T-cell (primary cell): ENCODE results near the gene PPP1R9A. TPM values are rescaled to one million over a fixed set of nuclear protein-coding genes. Genes with fewer than 3 reads are reported as not detected.
"Not testable (repeated sequence)": the region's sequence is repeated elsewhere in the genome, so short reads cannot be mapped to it uniquely, and the experiment has no call there.

Source experiments
- ATAC-seq, 4 experiments: fragments of 200-7000 bp in 3 of 4; fragments of 150-1000 bp in 1 of 4; cut with Tn5 transposase; replicated peaks in 1 of 4; 1 replicate in 3 of 4; 2 replicates in 1 of 4; pipeline ENCODE4 v1.10.0; 2021; ENCODE audit warnings: moderate library complexity in 3 of 4, mild to moderate bottlenecking in 2 of 4, moderate number of reproducible peaks in 1 of 4
- CTCF ChIA-PET, 2 donors: fragments of 300-600 bp; sonication (Branson Sonifier 250); formaldehyde crosslinking; loops; one replicate each; lab custom pipeline; 2022; ENCODE audit warnings: antibody characterized with exemption in 2 of 2; lab: Charles Lee
- POLR2A ChIA-PET, 2 donors: fragments of 300-600 bp; sonication (Branson Sonifier 250); formaldehyde crosslinking; loops; one replicate each; lab custom pipeline; 2022; ENCODE audit warnings: antibody characterized with exemption in 2 of 2; lab: Charles Lee
- DNase-seq, 35 experiments: peaks; one replicate each; pipeline versions ENCODE4 v3.0.0 to v3.0.0-alpha.2; 2013 to 2023
- H3K27ac ChIP-seq: one replicate; pipeline ENCODE4 v1.5.1; 2013; ENCODE audit warnings: low read length
- H3K27me3 ChIP-seq, 2 experiments: replicated peaks in 1 of 2; 1 replicate in 1 of 2; 2 replicates in 1 of 2; pipeline versions ENCODE4 v1.6.1 to v1.7.0; 2013; ENCODE audit warnings: low read length in 1 of 2, mixed read lengths in 1 of 2; ENCODE audit not compliant: control insufficient read depth in 2 of 2, insufficient read depth in 2 of 2; ENCODE audit errors: extremely low read depth in 1 of 2
- H3K36me3 ChIP-seq, 2 donors: 1 replicate in 1 of 2; 2 replicates in 1 of 2; pipeline versions ENCODE4 v1.6.1 to v1.7.0; 2013; ENCODE audit warnings: low read length in 1 of 2; ENCODE audit not compliant: control insufficient read depth in 2 of 2, insufficient read depth in 1 of 2; ENCODE audit errors: extremely low read depth in 1 of 2
- H3K4me1 ChIP-seq, 2 experiments: 1 replicate in 1 of 2; 2 replicates in 1 of 2; pipeline versions ENCODE4 v1.6.1 to v1.7.0; 2013; ENCODE audit warnings: low read length in 2 of 2, mixed read lengths in 1 of 2; ENCODE audit not compliant: insufficient read depth in 2 of 2, control insufficient read depth in 1 of 2; ENCODE audit errors: extremely low read depth in 1 of 2
- H3K4me3 ChIP-seq, 2 donors: 1 replicate in 1 of 2; 2 replicates in 1 of 2; pipeline versions ENCODE4 v1.5.1 to v1.7.0; 2013; ENCODE audit warnings: mild to moderate bottlenecking in 2 of 2, low read length in 1 of 2, moderate library complexity in 1 of 2; ENCODE audit not compliant: control insufficient read depth in 1 of 2; ENCODE audit errors: extremely low read depth in 1 of 2
- H3K9me3 ChIP-seq: 2 replicates; pipeline ENCODE4 v1.7.0; 2013
- H3K27ac Mint-ChIP-seq, 2 donors: one replicate each; pipeline ENCODE4 v1.8.0; 2020 to 2021; ENCODE audit warnings: mild to moderate bottlenecking in 2 of 2, mixed read lengths in 2 of 2
- H3K27me3 Mint-ChIP-seq, 2 donors: one replicate each; pipeline ENCODE4 v1.8.0; 2021 to 2022; ENCODE audit warnings: mixed read lengths in 2 of 2
- H3K36me3 Mint-ChIP-seq: one replicate; pipeline ENCODE4 v1.8.0; 2021; ENCODE audit warnings: mixed read lengths
- H3K4me1 Mint-ChIP-seq, 3 donors: one replicate each; pipeline ENCODE4 v1.8.0; 2020 to 2022; ENCODE audit warnings: mixed read lengths in 3 of 3, mild to moderate bottlenecking in 1 of 3
- H3K4me3 Mint-ChIP-seq, 3 donors: one replicate each; pipeline ENCODE4 v1.8.0; 2020 to 2022; ENCODE audit warnings: mild to moderate bottlenecking in 3 of 3, mixed read lengths in 3 of 3, moderate library complexity in 3 of 3
- H3K9me3 Mint-ChIP-seq, 3 donors: one replicate each; pipeline ENCODE4 v1.8.0; 2020 to 2022; ENCODE audit warnings: mixed read lengths in 3 of 3
- WGBS: methylation state at CpG from one replicate; pipeline ENCODE4 v1.1.5; 2013; ENCODE audit warnings: missing lambda C conversion rate; ENCODE audit not compliant: insufficient coverage; 5-methylcytosine and 5-hydroxymethylcytosine counted together
- total RNA-seq, 35 experiments: library from RNA in 6 of 35; stranded (reverse) in 6 of 35; fragments of 120-200 nt in 1 of 35; gene quantifications; one replicate each; pipeline versions ENCODE4 v1.2.1 to v1.2.4 and lab custom pipeline; 2013 to 2026

The PPP1R9A gene
- total RNA-seq, 5 donors from 2014 or later (not counting 1 experiment from before 2014, with no cell fraction given) = 0.10 to 0.23 (median 0.13) TPM; not detected in 2

DNA sequence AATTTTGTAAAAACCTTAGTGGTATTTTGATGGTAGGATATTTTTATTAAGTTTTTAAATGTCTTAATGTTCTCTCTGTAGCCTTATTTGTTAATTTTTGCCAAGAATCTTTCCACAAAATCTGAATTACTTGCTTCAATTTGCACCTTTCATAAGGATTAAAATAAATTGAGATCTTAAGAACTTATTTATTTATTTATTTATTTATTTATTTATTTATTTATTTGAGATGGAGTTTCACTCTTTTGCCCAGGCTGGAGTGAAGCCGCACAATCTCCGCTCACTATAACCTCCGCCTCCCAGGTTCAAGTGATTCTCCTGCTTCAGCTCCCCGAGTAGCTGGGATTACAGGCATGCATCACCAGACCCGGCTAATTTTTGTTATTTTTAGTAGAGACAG is 98.6 kb downstream of the PPP1R9A start:
- H3K9me3 Mint-ChIP-seq = no peaks in the 10 kb centered on the region
- no peaks in the 10 kb centered on the region for H3K4me1 ChIP-seq
- ChIA-PET CTCF (no interaction called here), POLR2A (no interaction called here)
- WGBS = 100% methylated on average over 1 of the region's 5 CpGs
- no peaks in the 10 kb centered on the region for H3K4me1 Mint-ChIP-seq
- no peaks in the 10 kb centered on the region for H3K36me3 Mint-ChIP-seq
- no peaks in the 10 kb centered on the region for H3K27me3 Mint-ChIP-seq
- H3K27ac ChIP-seq = no peak overlapping the region
- H3K4me3 ChIP-seq = no peak overlapping the region
- no peak overlapping the region for H3K27ac Mint-ChIP-seq
- H3K4me3 Mint-ChIP-seq = no peak overlapping the region
- ATAC-seq (no peak), DNase-seq (no peak)
- no peaks in the 10 kb centered on the region for H3K9me3 ChIP-seq
- no peaks in the 10 kb centered on the region for H3K36me3 ChIP-seq
- H3K27me3 ChIP-seq = no peaks in the 10 kb centered on the region

DNA sequence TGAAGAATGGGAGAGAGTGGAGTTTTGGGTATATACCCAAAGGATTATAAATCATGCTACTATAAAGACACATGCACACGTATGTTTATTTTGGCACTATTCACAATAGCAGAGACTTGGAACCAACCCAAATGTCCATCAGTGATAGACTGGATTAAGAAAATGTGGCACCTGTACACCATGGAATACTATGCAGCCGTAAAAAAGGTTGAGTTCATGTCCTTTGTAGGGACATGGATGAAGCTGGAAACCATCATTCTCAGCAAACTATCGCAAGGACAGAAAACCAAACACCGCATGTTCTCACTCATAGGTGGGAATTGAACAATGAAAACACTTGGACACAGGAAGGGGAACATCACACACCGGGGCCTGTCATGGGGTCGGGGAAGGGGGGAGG is 101.4 kb downstream of the PPP1R9A start:
- H3K4me3 Mint-ChIP-seq, ATAC-seq, H3K27ac Mint-ChIP-seq, H3K4me1 ChIP-seq, POLR2A ChIA-PET, H3K27me3 ChIP-seq, H3K36me3 ChIP-seq, H3K27me3 Mint-ChIP-seq, H3K9me3 ChIP-seq, H3K9me3 Mint-ChIP-seq, DNase-seq, H3K27ac ChIP-seq, H3K36me3 Mint-ChIP-seq, CTCF ChIA-PET, H3K4me3 ChIP-seq, H3K4me1 Mint-ChIP-seq: not testable (repeated sequence)
- WGBS = no CpG with 5 or more reads among the region's 6 CpGs

DNA sequence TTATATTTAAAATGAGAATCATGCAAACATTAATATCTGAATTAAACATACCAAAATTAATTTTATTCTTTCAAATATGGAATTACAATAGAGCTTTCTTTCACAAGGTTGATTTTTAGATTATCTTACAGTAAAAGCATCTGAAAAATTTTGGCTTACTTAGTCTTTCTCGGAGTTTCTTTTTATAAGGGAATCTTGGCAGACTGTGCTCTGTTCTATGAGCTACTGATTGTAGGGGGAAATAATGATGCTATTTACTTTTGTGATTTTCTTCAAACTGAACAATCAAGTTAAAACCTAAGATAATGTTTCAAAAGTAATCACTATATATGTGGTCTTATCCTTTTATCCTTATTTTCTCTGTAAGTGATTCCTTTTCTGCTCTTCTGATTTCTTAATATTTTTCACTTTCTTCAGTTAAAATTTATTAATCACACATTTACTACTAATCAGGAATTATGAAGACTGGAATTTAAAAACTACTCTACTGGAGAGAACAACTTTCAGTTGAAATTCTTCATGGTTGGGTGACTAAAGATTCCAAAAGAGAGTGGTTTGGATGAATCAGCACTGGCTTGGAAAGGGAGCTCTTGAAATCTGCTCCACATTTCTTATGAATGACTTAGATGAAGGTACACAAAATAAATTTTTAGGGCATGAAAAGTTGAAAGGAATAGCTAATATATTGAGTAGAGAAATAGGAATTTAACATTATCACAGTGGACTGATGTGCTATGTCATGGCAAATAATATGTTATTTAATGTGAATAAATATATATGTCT is 103.9 kb downstream of the PPP1R9A start:
- ChIA-PET POLR2A (no interaction called here), CTCF (no interaction called here)
- WGBS = no CpG with 5 or more reads among the region's 1 CpG
- no peaks in the 10 kb centered on the region for H3K9me3 ChIP-seq
- H3K4me3 ChIP-seq = no peak overlapping the region
- no peak overlapping the region for H3K27ac ChIP-seq
- Mint-ChIP-seq H3K9me3 (peaks cover 0 to 4% (median 0%) of the 10 kb centered on the region in 3 donors), H3K27me3 (no peaks in the 10 kb centered on the region), H3K36me3 (no peaks in the 10 kb centered on the region), H3K4me3 (no peak overlapping the region), H3K4me1 (no peaks in the 10 kb centered on the region), H3K27ac (no peak overlapping the region)
- no peaks in the 10 kb centered on the region for H3K27me3 ChIP-seq
- no peaks in the 10 kb centered on the region for H3K4me1 ChIP-seq
- no peak for ATAC-seq
- H3K36me3 ChIP-seq = no peaks in the 10 kb centered on the region
- no peak for DNase-seq

DNA sequence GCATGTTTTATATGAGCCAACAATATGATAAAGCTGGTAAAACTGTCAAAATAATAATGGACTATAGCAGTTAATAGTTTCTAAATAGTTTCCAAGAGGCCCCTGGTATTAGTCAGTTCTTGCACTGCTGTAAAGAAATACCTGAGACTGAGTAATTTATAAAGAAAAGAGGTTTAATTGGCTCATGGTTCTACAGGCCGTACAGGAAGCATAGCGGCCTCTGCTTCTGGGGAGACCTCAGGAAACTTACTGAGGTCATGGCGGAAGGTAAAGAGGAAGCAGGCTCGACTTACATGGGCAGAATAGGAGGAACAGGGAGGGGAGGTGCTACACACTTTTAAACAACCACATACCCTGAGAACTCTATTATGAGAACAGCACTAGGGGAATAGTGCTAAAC is 104.6 kb downstream of the PPP1R9A start:
- Mint-ChIP-seq H3K4me3 (no peak overlapping the region), H3K27ac (no peak overlapping the region), H3K4me1 (no peaks in the 10 kb centered on the region), H3K27me3 (no peaks in the 10 kb centered on the region), H3K36me3 (no peaks in the 10 kb centered on the region), H3K9me3 (peaks cover 0 to 4% (median 0%) of the 10 kb centered on the region in 3 donors)
- ChIA-PET CTCF (no interaction called here), POLR2A (no interaction called here)
- Histone ChIP-seq H3K4me3 (no peak overlapping the region), H3K9me3 (no peaks in the 10 kb centered on the region), H3K4me1 (no peaks in the 10 kb centered on the region), H3K27me3 (no peaks in the 10 kb centered on the region), H3K36me3 (no peaks in the 10 kb centered on the region), H3K27ac (no peak overlapping the region)
- WGBS = 38% methylated on average over 2 of the region's 4 CpGs
- no peak for DNase-seq
- ATAC-seq = no peak

DNA sequence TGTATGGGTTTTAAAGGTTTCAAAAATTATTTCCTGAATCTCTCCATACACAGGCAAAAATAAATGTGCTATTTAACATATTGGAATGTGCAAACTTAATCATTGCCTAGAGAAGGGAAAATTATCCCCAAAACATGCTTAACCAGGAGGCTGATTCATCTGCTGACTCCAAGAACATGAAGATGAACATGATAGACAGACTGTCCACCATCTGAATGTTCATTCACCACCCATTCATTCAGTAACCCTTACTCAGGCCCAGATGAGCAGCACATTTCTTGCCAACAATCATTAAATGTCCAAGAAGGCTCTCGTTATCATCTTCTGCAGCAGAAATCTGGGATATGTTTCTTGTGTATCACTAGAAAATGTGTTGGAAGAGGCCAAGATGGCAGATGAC is 110.6 kb downstream of the PPP1R9A start:
- H3K27ac Mint-ChIP-seq = no peak overlapping the region
- H3K27ac ChIP-seq = no peak overlapping the region
- no peaks in the 10 kb centered on the region for H3K36me3 ChIP-seq
- DNase-seq (no peak), ATAC-seq (no peak)
- H3K9me3 Mint-ChIP-seq = peaks cover 3 to 7% (median 4%) of the 10 kb centered on the region in 3 donors
- H3K4me3 ChIP-seq = no peak overlapping the region
- no peaks in the 10 kb centered on the region for H3K27me3 Mint-ChIP-seq
- no peaks in the 10 kb centered on the region for H3K4me1 ChIP-seq
- WGBS = no CpG with 5 or more reads among the region's 1 CpG
- H3K4me3 Mint-ChIP-seq = no peak overlapping the region
- no peaks in the 10 kb centered on the region for H3K27me3 ChIP-seq
- no peaks in the 10 kb centered on the region for H3K36me3 Mint-ChIP-seq
- POLR2A ChIA-PET = interaction anchor here in 1 of 2 donors (0.6 kb wide), 1 partner anchor 38 kb away, joined by 3 read pairs; no protein-coding TSS in a partner anchor
- H3K4me1 Mint-ChIP-seq = no peaks in the 10 kb centered on the region
- CTCF ChIA-PET = no interaction called here
- no peaks in the 10 kb centered on the region for H3K9me3 ChIP-seq

DNA sequence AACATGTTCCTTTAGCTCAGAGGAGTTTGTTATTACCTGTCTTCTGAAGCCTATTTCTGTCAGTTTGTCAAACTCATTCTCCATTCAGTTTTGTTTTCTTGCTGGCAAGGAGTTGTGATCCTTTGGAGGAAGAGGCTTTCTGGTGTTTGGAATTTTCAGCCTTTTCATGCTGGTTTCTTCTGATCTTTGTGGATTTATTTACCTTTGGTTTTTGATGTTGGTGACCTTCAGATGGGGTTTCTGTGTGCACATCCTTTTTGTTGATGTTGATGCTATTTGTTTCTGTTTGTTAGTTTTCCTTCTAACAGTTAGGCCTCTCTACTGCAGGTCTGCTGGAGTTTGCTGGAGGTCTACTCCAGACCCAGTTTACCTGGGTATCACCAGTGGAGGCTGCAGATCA is 118.6 kb downstream of the PPP1R9A start:
- Histone ChIP-seq H3K27me3 (no peaks in the 10 kb centered on the region), H3K4me1 (no peaks in the 10 kb centered on the region), H3K9me3 (no peaks in the 10 kb centered on the region), H3K4me3 (no peak overlapping the region), H3K36me3 (no peaks in the 10 kb centered on the region), H3K27ac (no peak overlapping the region)
- POLR2A ChIA-PET = no interaction called here
- H3K27me3 Mint-ChIP-seq = no peaks in the 10 kb centered on the region
- peaks cover 10 to 24% (median 18%) of the 10 kb centered on the region in 3 donors for H3K9me3 Mint-ChIP-seq
- ATAC-seq = no peak
- DNase-seq = no peak
- H3K4me3 Mint-ChIP-seq = no peak overlapping the region
- CTCF ChIA-PET = no interaction called here
- no peaks in the 10 kb centered on the region for H3K4me1 Mint-ChIP-seq
- no peaks in the 10 kb centered on the region for H3K36me3 Mint-ChIP-seq
- H3K27ac Mint-ChIP-seq = no peak overlapping the region
